A673 (cell line): ENCODE data around the gene PHACTR3. TPM values are rescaled to one million over a fixed set of nuclear protein-coding genes. Genes with fewer than 3 reads are reported as not detected.

Source experiments
- BruUV-seq: library from RNA; stranded (reverse); fragments of 400-500 nt; replicated peaks from 2 replicates; lab custom pipeline; 2021; lab: Mats Ljungman, UMichigan
- CTCF ChIA-PET: fragments of 300-600 bp; sonication (Branson Sonifier 250); formaldehyde crosslinking; loops from one replicate; lab custom pipeline; 2022; ENCODE audit warnings: antibody characterized with exemption; lab: Charles Lee
- POLR2A ChIA-PET: fragments of 300-600 bp; sonication (Branson Sonifier 250); formaldehyde crosslinking; loops from one replicate; lab custom pipeline; 2022; ENCODE audit warnings: antibody characterized with exemption; ENCODE audit not compliant: low non-redundant PET; lab: Charles Lee
- DNase-seq: peaks from one replicate; pipeline ENCODE4 v3.0.0-alpha.2; 2015; ENCODE audit warnings: low spot score
- H3K27ac ChIP-seq: fragments of 200-600 bp; sonication (generic); 2 replicates; pipeline ENCODE4 v1.5.1; 2016; ENCODE audit warnings: mixed run types, low read depth, mild to moderate bottlenecking, mixed read lengths, antibody characterized with exemption, low read length; ENCODE audit not compliant: poor library complexity, severe bottlenecking
- H3K27me3 ChIP-seq: fragments of 200-600 bp; sonication (generic); replicated peaks from 2 replicates; pipeline ENCODE4 v1.6.1; 2017; ENCODE audit warnings: mixed run types, low read depth, mild to moderate bottlenecking, mixed read lengths, antibody characterized with exemption, low read length; ENCODE audit not compliant: insufficient read depth, poor library complexity
- H3K36me3 ChIP-seq: fragments of 200-600 bp; sonication (generic); 2 replicates; pipeline ENCODE4 v1.6.1; 2016; ENCODE audit warnings: mixed run types, mild to moderate bottlenecking, mixed read lengths, antibody characterized with exemption, low read length; ENCODE audit not compliant: insufficient read depth, poor library complexity, severe bottlenecking
- H3K4me1 ChIP-seq: fragments of 200-600 bp; sonication (generic); 2 replicates; pipeline ENCODE4 v1.6.1; 2017; ENCODE audit warnings: mixed run types, mild to moderate bottlenecking, mixed read lengths, antibody characterized with exemption, low read length; ENCODE audit not compliant: insufficient read depth, poor library complexity, severe bottlenecking
- H3K4me3 ChIP-seq: fragments of 200-600 bp; sonication (generic); 2 replicates; pipeline ENCODE4 v1.5.1; 2016; ENCODE audit warnings: low read depth, mixed run types, mild to moderate bottlenecking, mixed read lengths, low read length; ENCODE audit not compliant: poor library complexity, severe bottlenecking
- H3K9me3 ChIP-seq: fragments of 200-600 bp; sonication (generic); 2 replicates; pipeline ENCODE4 v1.6.1; 2016; ENCODE audit warnings: mixed run types, low read depth, mild to moderate bottlenecking, mixed read lengths, antibody characterized with exemption, low read length; ENCODE audit not compliant: poor library complexity, severe bottlenecking
- CTCF ChIP-seq: fragments of 300-800, 200-600 bp; sonication (generic); conservative IDR thresholded peaks from 2 replicates; pipeline ENCODE4 v1.5.1; 2017; ENCODE audit warnings: low read depth, mild to moderate bottlenecking, antibody characterized with exemption, low read length, moderate library complexity, mixed read lengths
- EZH2 ChIP-seq: fragments of 200-600 bp; sonication (generic); IDR thresholded peaks from 2 replicates; pipeline ENCODE4 v1.6.1; 2017; ENCODE audit warnings: borderline replicate concordance, low read depth, mild to moderate bottlenecking, mixed read lengths, antibody characterized with exemption, low read length; ENCODE audit not compliant: poor library complexity, severe bottlenecking
- intact Hi-C: fragments of 100-400 bp; cut with micrococcal nuclease; formaldehyde crosslinking; loops from one replicate; pipeline ENCODE4 v1.10.0; 2022; ENCODE audit not compliant: unreplicated experiment
- total RNA-seq: library from RNA; stranded (reverse); gene quantifications from 2 replicates; pipeline ENCODE4 v1.2.3, GENCODE V29; 2021

The PHACTR3 gene
- total RNA-seq, 1 experiment from 2014 or later, result 0.17 TPM

GRCh38 chr20:59728722-59729430, 124.5 kb downstream of the PHACTR3 start:
- BruUV-seq, result no TSS peak
- H3K27ac ChIP-seq, result no peak overlapping the region
- TF ChIP-seq EZH2, result no peak
- no peak for TF ChIP-seq CTCF
- ChIA-PET POLR2A (no interaction called here), CTCF (no interaction called here)
- no peaks in the 10 kb centered on the region for H3K4me1 ChIP-seq
- no peaks in the 10 kb centered on the region for H3K27me3 ChIP-seq
- DNase-seq, result no peak
- H3K9me3 ChIP-seq, result no peaks in the 10 kb centered on the region
- intact Hi-C loops, result no loop called here
- H3K36me3 ChIP-seq, result no peaks in the 10 kb centered on the region
- H3K4me3 ChIP-seq, result no peak overlapping the region

DNA sequence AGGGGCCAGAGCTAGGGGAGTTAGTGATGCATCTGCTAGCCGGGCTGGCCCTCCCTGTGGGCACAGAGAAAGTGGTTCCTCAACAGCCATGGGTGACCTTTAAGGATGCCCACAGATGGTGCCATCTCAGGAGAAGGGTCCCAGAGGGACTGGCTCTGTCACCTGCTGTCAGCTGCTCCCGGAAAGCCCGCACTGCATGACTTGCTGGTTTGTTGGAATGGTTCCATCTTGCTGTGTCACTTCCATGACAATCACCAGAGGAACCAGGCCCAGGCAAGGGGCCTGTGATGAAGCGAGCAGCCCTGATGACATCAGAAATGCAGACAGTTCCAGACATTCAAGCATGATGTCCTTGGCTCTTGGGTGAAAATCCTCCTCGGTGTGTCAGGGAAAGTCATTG, 125.2 kb downstream of the PHACTR3 start:
- intact Hi-C loops, result no loop called here
- Histone ChIP-seq H3K36me3 (no peaks in the 10 kb centered on the region), H3K27me3 (no peaks in the 10 kb centered on the region), H3K27ac (no peak overlapping the region), H3K9me3 (no peaks in the 10 kb centered on the region), H3K4me1 (no peaks in the 10 kb centered on the region), H3K4me3 (no peak overlapping the region)
- no peak for TF ChIP-seq EZH2
- TF ChIP-seq CTCF, result no peak
- POLR2A ChIA-PET, result no interaction called here
- BruUV-seq, result no TSS peak
- no peak for DNase-seq
- CTCF ChIA-PET, result no interaction called here

DNA sequence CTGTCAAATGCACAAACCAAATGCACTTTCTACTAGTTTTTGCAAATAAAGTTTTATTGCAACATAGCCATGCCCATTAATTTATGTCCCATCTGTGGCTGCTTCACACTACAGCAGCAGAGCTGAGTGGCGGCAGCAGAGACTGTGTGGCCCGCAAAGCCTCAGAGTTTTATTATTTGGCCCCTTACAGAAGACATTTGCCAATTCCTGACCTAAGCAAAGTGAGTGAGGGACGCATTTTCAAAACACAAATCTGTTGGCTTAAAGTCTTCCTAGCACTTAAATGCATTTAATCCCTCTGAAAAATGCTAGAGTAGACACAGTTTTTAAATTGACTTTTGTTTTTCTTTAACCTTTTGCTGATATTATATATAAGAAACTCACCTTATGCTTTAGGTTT, 126.4 kb downstream of the PHACTR3 start:
- CTCF ChIA-PET, result no interaction called here
- Histone ChIP-seq H3K9me3 (no peaks in the 10 kb centered on the region), H3K4me1 (no peaks in the 10 kb centered on the region), H3K27me3 (peaks cover 4% of the 10 kb centered on the region), H3K4me3 (no peak overlapping the region), H3K27ac (no peak overlapping the region), H3K36me3 (no peaks in the 10 kb centered on the region)
- BruUV-seq, result no TSS peak
- intact Hi-C loops, result no loop called here
- TF ChIP-seq EZH2, result no peak
- TF ChIP-seq CTCF, result no peak
- no peak for DNase-seq
- POLR2A ChIA-PET, result no interaction called here
